HEK293 (cell line): Measurements from ENCODE around the gene LRRC8D.

Experiments
- HIC1 ChIP-seq: fragments of 450-650 bp; formaldehyde crosslinking; IDR thresholded peaks from 2 replicates; pipeline ENCODE4 v1.5.1; 2016; ENCODE audit warnings: missing biosample characterization, missing genetic modification characterization
- KLF7 ChIP-seq: fragments of 450-650 bp; formaldehyde crosslinking; IDR thresholded peaks from 2 replicates; pipeline ENCODE4 v1.5.1; 2016; ENCODE audit warnings: missing biosample characterization, missing genetic modification characterization, borderline replicate concordance
- KLF9 ChIP-seq: fragments of 450-650 bp; formaldehyde crosslinking; IDR thresholded peaks from 2 replicates; pipeline ENCODE4 v1.5.1; 2016; ENCODE audit warnings: missing biosample characterization, missing genetic modification characterization, low read depth
- PRDM6 ChIP-seq: fragments of 450-650 bp; formaldehyde crosslinking; IDR thresholded peaks from 2 replicates; pipeline ENCODE4 v1.5.1; 2017; ENCODE audit warnings: missing biosample characterization, missing genetic modification characterization
- SALL2 ChIP-seq: fragments of 450-650 bp; formaldehyde crosslinking; IDR thresholded peaks from 2 replicates; pipeline ENCODE4 v1.5.0; 2017; ENCODE audit warnings: missing biosample characterization, mild to moderate bottlenecking, missing genetic modification characterization, borderline replicate concordance
- SP2 ChIP-seq: fragments of 450-650 bp; formaldehyde crosslinking; IDR thresholded peaks from 2 replicates; pipeline ENCODE4 v1.5.1; 2016; ENCODE audit warnings: missing biosample characterization, missing genetic modification characterization
- TCF7L2 ChIP-seq: IDR thresholded peaks from 2 replicates; pipeline ENCODE4 v1.6.1; 2011; ENCODE audit warnings: low read depth, mild to moderate bottlenecking, inconsistent platforms, low read length, moderate library complexity, borderline replicate concordance
- ZBTB17 ChIP-seq: fragments of 450-650 bp; formaldehyde crosslinking; IDR thresholded peaks from 2 replicates; pipeline ENCODE4 v1.5.1; 2016; ENCODE audit warnings: missing biosample characterization, missing genetic modification characterization
- ZFHX2 ChIP-seq: fragments of 450-650 bp; formaldehyde crosslinking; conservative IDR thresholded peaks from 2 replicates; pipeline ENCODE4 v1.5.1; 2016; ENCODE audit warnings: missing biosample characterization, missing genetic modification characterization
- ZNF10 ChIP-seq: fragments of 450-650 bp; formaldehyde crosslinking; IDR thresholded peaks from 2 replicates; pipeline ENCODE4 v1.5.1; 2017; ENCODE audit warnings: missing biosample characterization, missing genetic modification characterization
- ZNF169 ChIP-seq: fragments of 450-650 bp; formaldehyde crosslinking; IDR thresholded peaks from 2 replicates; pipeline ENCODE4 v1.5.1; 2016; ENCODE audit warnings: missing biosample characterization, missing genetic modification characterization
- ZNF184 ChIP-seq: fragments of 450-650 bp; IDR thresholded peaks from 2 replicates; pipeline ENCODE4 v1.5.1; 2018; ENCODE audit warnings: missing biosample characterization, mild to moderate bottlenecking, missing genetic modification characterization
- ZNF221 ChIP-seq: fragments of 450-650 bp; formaldehyde crosslinking; IDR thresholded peaks from 2 replicates; pipeline ENCODE4 v1.5.1; 2017; ENCODE audit warnings: missing biosample characterization, missing genetic modification characterization, borderline replicate concordance
- ZNF274 ChIP-seq, 2 experiments: fragments of 200-500 bp in 1 of 2; fragments of 450-650 bp in 1 of 2; sonication (Bioruptor generic) in 1 of 2; formaldehyde crosslinking in 1 of 2; IDR thresholded peaks; 2 replicates each; pipeline versions ENCODE4 v1.5.1 to v1.6.1; 2014 to 2016; ENCODE audit warnings: borderline replicate concordance in 1 of 2, inconsistent platforms in 1 of 2, low read length in 1 of 2, missing biosample characterization in 1 of 2, missing genetic modification characterization in 1 of 2
- ZNF394 ChIP-seq: fragments of 450-650 bp; formaldehyde crosslinking; IDR thresholded peaks from 2 replicates; pipeline ENCODE4 v1.5.1; 2016; ENCODE audit warnings: missing biosample characterization, missing genetic modification characterization, mild to moderate bottlenecking, moderate library complexity, borderline replicate concordance
- ZNF48 ChIP-seq: fragments of 450-650 bp; formaldehyde crosslinking; IDR thresholded peaks from 2 replicates; pipeline ENCODE4 v1.5.1; 2016; ENCODE audit warnings: missing biosample characterization, missing genetic modification characterization
- ZNF501 ChIP-seq: fragments of 450-650 bp; formaldehyde crosslinking; IDR thresholded peaks from 2 replicates; pipeline ENCODE4 v1.5.1; 2016; ENCODE audit warnings: missing biosample characterization, missing genetic modification characterization
- ZNF561 ChIP-seq: fragments of 450-650 bp; IDR thresholded peaks from 2 replicates; pipeline ENCODE4 v1.5.1; 2018; ENCODE audit warnings: missing biosample characterization, missing genetic modification characterization, borderline replicate concordance
- ZNF660 ChIP-seq: fragments of 450-650 bp; IDR thresholded peaks from 2 replicates; pipeline ENCODE4 v1.5.1; 2018; ENCODE audit warnings: missing biosample characterization, mild to moderate bottlenecking, missing genetic modification characterization
- ZNF791 ChIP-seq: fragments of 450-650 bp; formaldehyde crosslinking; IDR thresholded peaks from 2 replicates; pipeline ENCODE4 v1.5.1; 2016; ENCODE audit warnings: missing biosample characterization, missing genetic modification characterization
- ZNF837 ChIP-seq: fragments of 450-650 bp; formaldehyde crosslinking; IDR thresholded peaks from 2 replicates; pipeline ENCODE4 v1.5.1; 2016; ENCODE audit warnings: missing biosample characterization, missing genetic modification characterization
- ZSCAN5A ChIP-seq: fragments of 450-650 bp; formaldehyde crosslinking; IDR thresholded peaks from 2 replicates; pipeline ENCODE4 v1.5.1; 2016; ENCODE audit warnings: missing biosample characterization, missing genetic modification characterization
- TF ChIP-seq, protein P1 (sequence below): fragments of 450-650 bp; formaldehyde crosslinking; IDR thresholded peaks from 2 replicates; pipeline ENCODE4 v1.5.1; 2016; ENCODE audit warnings: missing biosample characterization, missing genetic modification characterization
- TF ChIP-seq, protein P2 (sequence below): fragments of 450-650 bp; formaldehyde crosslinking; IDR thresholded peaks from 2 replicates; pipeline ENCODE4 v1.5.1; 2016; ENCODE audit warnings: missing biosample characterization, missing genetic modification characterization
- TF ChIP-seq, protein P3 (sequence below): fragments of 450-650 bp; formaldehyde crosslinking; IDR thresholded peaks from 2 replicates; pipeline ENCODE4 v1.5.1; 2016; ENCODE audit warnings: missing biosample characterization, missing genetic modification characterization

Gene LRRC8D

DNA sequence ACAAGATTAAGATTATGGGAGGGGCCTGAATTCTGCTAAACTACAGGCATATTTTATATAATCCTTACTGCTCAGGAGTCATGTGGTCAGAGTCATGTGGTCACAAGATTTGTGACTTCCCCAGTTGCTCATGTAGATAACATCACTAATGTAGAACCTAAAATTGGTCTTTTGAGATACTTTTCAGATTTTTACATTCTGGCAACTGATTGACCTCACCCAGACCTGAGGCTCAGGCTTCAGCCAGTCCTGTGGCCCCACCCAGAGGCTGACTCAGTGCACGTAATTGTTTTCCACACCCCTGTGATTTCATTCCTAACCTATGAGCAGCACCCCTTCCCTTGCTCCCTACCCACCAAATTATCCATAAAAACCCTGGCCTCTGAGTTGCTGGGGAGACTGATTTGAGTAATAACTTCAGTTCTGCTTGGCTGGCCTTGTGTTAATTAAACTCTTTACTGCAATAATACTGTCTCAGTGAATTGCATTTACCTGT, 132.3 kb downstream of the LRRC8D start (continued):
- TF ChIP-seq ZNF221 (tag by site-specific recombination) (no peak), PRDM6 (tag by site-specific recombination) (0 out of 2 replicates have a peak, but pooled peaks have one; percentile 20), ZFHX2 (tag by site-specific recombination) (no peak), ZNF184 (0 out of 2 replicates have a peak, but pooled peaks have one; percentile 46), ZNF169 (tag by site-specific recombination) (no peak), ZNF837 (tag by site-specific recombination) (no peak), KLF9 (tag by site-specific recombination) (no peak), ZNF10 (peak; percentile 49; the same call in 1 of the 2 replicates), ZNF561 (no peak), ZSCAN5A (tag by site-specific recombination) (no peak), TCF7L2 (no peak), ZNF394 (tag by site-specific recombination) (peak; percentile 44; the same call in 1 of the 2 replicates), SP2 (tag by site-specific recombination) (peak; percentile 43), ZNF501 (tag by site-specific recombination) (no peak), ZNF48 (tag by site-specific recombination) (no peak), ZNF274 (IDR thresholded peaks at IDR 0.05; ENCODE audit: low read length) (no peak), ZNF274 (tag by site-specific recombination; IDR thresholded peaks at IDR 0.05; ENCODE audit: borderline replicate concordance) (no peak), KLF7 (tag by site-specific recombination) (no peak), ZNF791 (no peak), HIC1 (tag by site-specific recombination) (0 out of 2 replicates have a peak, but pooled peaks have one; percentile 24), ZBTB17 (peak; percentile 45; the same call in 1 of the 2 replicates), ZNF660 (tag by site-specific recombination) (peak; percentile 52; the same call in 1 of the 2 replicates), SALL2 (tag by site-specific recombination) (no peak)
- TF ChIP-seq, protein P1, sequence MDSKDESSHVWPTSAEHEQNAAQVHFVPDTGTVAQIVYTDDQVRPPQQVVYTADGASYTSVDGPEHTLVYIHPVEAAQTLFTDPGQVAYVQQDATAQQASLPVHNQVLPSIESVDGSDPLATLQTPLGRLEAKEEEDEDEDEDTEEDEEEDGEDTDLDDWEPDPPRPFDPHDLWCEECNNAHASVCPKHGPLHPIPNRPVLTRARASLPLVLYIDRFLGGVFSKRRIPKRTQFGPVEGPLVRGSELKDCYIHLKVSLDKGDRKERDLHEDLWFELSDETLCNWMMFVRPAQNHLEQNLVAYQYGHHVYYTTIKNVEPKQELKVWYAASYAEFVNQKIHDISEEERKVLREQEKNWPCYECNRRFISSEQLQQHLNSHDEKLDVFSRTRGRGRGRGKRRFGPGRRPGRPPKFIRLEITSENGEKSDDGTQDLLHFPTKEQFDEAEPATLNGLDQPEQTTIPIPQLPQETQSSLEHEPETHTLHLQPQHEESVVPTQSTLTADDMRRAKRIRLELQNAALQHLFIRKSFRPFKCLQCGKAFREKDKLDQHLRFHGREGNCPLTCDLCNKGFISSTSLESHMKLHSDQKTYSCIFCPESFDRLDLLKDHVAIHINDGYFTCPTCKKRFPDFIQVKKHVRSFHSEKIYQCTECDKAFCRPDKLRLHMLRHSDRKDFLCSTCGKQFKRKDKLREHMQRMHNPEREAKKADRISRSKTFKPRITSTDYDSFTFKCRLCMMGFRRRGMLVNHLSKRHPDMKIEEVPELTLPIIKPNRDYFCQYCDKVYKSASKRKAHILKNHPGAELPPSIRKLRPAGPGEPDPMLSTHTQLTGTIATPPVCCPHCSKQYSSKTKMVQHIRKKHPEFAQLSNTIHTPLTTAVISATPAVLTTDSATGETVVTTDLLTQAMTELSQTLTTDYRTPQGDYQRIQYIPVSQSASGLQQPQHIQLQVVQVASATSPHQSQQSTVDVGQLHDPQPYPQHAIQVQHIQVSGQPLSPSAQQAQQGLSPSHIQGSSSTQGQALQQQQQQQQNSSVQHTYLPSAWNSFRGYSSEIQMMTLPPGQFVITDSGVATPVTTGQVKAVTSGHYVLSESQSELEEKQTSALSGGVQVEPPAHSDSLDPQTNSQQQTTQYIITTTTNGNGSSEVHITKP (tag by site-specific recombination): 0 out of 2 replicates have a peak, but pooled peaks have one; percentile 63
- TF ChIP-seq, protein P2, sequence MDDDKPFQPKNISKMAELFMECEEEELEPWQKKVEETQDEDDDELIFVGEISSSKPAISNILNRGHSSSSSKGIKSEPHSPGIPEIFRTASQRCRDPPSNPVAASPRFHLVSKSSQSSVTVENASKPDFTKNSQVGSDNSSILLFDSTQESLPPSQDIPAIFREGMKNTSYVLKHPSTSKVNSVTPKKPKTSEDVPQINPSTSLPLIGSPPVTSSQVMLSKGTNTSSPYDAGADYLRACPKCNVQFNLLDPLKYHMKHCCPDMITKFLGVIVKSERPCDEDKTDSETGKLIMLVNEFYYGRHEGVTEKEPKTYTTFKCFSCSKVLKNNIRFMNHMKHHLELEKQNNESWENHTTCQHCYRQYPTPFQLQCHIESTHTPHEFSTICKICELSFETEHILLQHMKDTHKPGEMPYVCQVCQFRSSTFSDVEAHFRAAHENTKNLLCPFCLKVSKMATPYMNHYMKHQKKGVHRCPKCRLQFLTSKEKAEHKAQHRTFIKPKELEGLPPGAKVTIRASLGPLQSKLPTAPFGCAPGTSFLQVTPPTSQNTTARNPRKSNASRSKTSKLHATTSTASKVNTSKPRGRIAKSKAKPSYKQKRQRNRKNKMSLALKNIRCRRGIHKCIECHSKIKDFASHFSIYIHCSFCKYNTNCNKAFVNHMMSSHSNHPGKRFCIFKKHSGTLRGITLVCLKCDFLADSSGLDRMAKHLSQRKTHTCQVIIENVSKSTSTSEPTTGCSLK: no peak
- TF ChIP-seq, protein P3, sequence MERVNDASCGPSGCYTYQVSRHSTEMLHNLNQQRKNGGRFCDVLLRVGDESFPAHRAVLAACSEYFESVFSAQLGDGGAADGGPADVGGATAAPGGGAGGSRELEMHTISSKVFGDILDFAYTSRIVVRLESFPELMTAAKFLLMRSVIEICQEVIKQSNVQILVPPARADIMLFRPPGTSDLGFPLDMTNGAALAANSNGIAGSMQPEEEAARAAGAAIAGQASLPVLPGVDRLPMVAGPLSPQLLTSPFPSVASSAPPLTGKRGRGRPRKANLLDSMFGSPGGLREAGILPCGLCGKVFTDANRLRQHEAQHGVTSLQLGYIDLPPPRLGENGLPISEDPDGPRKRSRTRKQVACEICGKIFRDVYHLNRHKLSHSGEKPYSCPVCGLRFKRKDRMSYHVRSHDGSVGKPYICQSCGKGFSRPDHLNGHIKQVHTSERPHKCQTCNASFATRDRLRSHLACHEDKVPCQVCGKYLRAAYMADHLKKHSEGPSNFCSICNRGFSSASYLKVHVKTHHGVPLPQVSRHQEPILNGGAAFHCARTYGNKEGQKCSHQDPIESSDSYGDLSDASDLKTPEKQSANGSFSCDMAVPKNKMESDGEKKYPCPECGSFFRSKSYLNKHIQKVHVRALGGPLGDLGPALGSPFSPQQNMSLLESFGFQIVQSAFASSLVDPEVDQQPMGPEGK: peak; percentile 56
